HUES6 (cell line): ENCODE data around the gene VAV2.

Experiments
- H3K27ac ChIP-seq: 2 replicates; pipeline ENCODE4 v1.7.0; 2013; ENCODE audit warnings: low read depth, mild to moderate bottlenecking, low read length, inconsistent platforms
- H3K27me3 ChIP-seq: 2 replicates; pipeline ENCODE4 v1.6.1; 2013; ENCODE audit warnings: low read length; ENCODE audit not compliant: control insufficient read depth, insufficient read depth
- H3K36me3 ChIP-seq: 2 replicates; pipeline ENCODE4 v1.6.1; 2013; ENCODE audit warnings: low read length; ENCODE audit not compliant: control insufficient read depth, insufficient read depth
- H3K4me1 ChIP-seq: 2 replicates; pipeline ENCODE4 v1.6.1; 2013; ENCODE audit warnings: low read length; ENCODE audit not compliant: control insufficient read depth, insufficient read depth
- H3K4me3 ChIP-seq: 2 replicates; pipeline ENCODE4 v1.5.1; 2013; ENCODE audit warnings: low read depth, low read length
- H3K9ac ChIP-seq: one replicate; pipeline ENCODE4 v1.6.1; 2013; ENCODE audit warnings: mild to moderate bottlenecking, low read length
- H3K9me3 ChIP-seq: 2 replicates; pipeline ENCODE4 v1.6.1; 2013; ENCODE audit warnings: low read depth, low read length; ENCODE audit not compliant: control insufficient read depth, insufficient read depth

VAV2 gene

DNA sequence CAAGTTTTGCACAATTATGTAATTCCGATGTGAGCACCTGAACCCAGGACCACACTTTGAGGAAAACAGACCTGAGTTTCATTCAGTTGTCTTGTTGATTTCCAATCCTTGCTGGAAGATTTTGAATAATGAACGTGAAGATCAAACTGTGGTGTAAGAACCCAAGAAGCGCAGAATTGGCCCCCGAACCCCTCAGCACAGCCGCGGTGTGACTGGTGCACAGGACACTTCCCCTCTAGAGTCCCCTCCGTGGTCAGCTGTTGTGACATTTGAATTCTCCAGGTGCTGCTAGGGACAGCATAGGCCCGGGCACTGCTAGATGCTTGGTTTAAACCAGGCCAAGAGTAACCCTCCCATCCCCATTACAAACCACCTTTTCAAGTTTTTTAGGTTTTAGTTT lies 34.9 kb upstream of the VAV2 start:
- Histone ChIP-seq H3K36me3 (peaks cover 28% of the 10 kb centered on the region), H3K27me3 (no peaks in the 10 kb centered on the region), H3K4me3 (no peak overlapping the region), H3K9ac (no peak overlapping the region), H3K4me1 (peaks cover 7% of the 10 kb centered on the region; the same call in 1 of the 2 replicates), H3K9me3 (no peaks in the 10 kb centered on the region), H3K27ac (no peak overlapping the region)

DNA sequence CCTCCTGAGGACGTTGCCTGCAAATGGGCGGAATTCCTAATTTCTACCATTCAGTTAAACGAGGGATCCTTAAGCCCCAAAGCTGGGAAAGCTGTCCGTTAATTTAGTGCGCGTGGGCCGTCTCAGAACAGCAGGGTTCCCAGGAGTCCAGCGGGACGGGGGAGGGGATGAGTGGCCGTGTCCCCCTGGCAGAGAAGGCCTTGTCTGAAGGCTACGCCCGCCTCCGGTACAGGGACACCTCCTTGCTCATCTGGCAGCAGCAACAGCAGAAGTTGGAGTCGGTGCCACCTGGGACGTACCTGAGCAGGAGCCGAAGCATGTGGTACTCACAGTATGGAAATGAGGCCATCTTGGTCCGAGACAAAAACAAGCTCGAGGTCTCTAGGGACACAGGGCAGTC lies 34.5 kb upstream of the VAV2 start:
- Histone ChIP-seq H3K4me3 (peak overlapping the region; percentile 97), H3K4me1 (peaks cover 7% of the 10 kb centered on the region; the same call in 1 of the 2 replicates), H3K9me3 (no peaks in the 10 kb centered on the region), H3K9ac (no peak overlapping the region), H3K36me3 (peaks cover 24% of the 10 kb centered on the region), H3K27me3 (no peaks in the 10 kb centered on the region), H3K27ac (no peak overlapping the region)

DNA sequence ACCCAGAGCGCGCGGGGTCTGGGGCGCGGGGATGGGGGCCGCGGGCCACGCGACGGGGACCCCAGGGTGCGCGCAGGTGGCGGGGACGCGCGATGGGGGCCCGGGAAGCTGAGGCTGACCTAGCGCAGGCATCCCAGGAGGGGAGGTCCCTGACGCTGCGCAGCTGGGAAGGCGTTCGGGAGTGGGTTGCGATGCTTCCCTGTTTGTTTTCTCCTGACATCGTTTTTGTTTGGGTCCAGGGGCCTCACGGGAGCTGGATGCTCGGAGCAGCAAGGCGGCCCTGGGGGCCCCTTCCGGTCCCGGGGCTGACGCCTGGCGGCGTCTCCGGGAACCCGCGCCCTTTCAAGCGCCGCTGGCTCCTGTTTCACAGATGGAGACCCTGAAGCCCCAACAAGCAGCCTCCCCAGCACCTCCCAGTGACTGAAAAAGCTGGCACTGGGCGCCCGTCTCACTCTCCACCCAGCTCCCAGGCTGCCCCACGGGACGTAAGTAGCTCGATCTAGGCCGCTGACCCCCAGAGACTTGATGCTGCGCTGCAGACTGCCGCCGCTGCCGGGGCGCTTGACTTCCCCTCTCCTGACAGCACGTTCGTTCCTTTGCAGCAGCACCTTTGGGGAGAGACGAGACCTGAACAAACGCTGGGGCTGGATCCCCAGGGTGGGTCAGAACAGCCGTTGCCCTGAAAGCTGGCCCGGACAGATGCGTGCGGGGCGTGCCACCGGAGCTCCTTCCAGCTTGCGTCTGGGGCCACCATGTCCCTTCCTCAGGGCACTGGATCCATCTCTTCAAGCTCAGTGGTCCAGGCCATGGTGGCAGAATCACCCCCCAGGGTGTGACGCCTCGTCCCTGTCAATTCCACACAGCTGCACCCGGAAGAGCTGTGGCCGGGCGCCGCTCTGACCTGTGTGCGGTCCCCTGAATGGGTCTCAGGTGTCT lies 33.8 kb upstream of the VAV2 start:
- H3K27ac ChIP-seq, result no peak overlapping the region
- peak overlapping the region; percentile 97 for H3K4me3 ChIP-seq
- peak overlapping the region; percentile 49 for H3K9ac ChIP-seq
- no peaks in the 10 kb centered on the region for H3K9me3 ChIP-seq
- H3K4me1 ChIP-seq, result peaks cover 7% of the 10 kb centered on the region; the same call in 1 of the 2 replicates
- no peaks in the 10 kb centered on the region for H3K27me3 ChIP-seq
- peaks cover 18% of the 10 kb centered on the region for H3K36me3 ChIP-seq

DNA sequence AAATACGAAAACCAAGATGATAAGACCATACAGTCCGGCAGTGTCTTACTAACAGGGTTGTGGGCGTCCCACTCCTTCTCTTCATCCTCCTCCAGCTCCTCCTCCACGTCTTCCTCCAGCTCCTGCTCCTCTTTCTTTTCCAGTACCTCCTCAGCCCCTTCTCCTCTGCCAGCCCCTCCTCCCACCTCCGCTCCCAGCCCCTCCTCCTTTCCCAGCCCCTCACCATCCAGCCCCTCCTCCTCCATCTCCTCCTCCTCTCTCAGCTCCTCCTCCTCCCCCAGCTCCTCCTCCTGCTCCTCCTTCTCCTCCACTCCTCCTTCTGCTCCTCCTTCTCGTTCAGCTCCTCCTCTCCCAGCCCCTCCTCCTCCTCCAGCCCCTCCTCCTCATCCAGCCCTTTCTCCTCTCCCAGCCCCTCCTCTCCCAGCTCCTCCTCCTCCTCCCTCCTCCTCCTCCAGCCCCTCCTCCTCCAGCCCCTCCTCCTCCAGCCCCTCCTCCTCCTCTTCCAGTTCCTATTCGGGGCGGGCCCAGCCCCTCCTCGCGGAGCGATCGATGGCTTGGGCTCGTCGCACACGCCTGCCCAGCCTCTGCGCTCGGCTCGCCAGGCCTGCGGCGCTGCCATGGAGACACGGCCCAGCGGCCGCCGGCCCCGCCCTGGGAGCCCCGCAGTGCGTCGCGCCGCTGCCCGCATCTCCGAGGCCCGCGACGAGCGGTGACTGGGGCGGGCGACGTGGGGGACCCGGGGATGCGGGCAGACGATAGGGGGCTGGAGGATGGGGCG lies 32.9 kb upstream of the VAV2 start, which contains the start of gene BRD3OS:
TSS of gene BRD3OS (plus strand) at position 654 of the 778 bp plus-strand sequence. CDS start 1,267 bp downstream, outside the sequence.
- no peaks in the 10 kb centered on the region for H3K27me3 ChIP-seq
- no peak within 1 kb of the TSS for H3K27ac ChIP-seq
- H3K4me3 ChIP-seq, result peak within 1 kb of the TSS; percentile 97
- no peaks in the 10 kb centered on the region for H3K9me3 ChIP-seq
- peak within 1 kb of the TSS; percentile 49 for H3K9ac ChIP-seq
- H3K36me3 ChIP-seq, result peaks cover 13% of the 10 kb centered on the region
- peaks cover 7% of the 10 kb centered on the region; the same call in 1 of the 2 replicates for H3K4me1 ChIP-seq

DNA sequence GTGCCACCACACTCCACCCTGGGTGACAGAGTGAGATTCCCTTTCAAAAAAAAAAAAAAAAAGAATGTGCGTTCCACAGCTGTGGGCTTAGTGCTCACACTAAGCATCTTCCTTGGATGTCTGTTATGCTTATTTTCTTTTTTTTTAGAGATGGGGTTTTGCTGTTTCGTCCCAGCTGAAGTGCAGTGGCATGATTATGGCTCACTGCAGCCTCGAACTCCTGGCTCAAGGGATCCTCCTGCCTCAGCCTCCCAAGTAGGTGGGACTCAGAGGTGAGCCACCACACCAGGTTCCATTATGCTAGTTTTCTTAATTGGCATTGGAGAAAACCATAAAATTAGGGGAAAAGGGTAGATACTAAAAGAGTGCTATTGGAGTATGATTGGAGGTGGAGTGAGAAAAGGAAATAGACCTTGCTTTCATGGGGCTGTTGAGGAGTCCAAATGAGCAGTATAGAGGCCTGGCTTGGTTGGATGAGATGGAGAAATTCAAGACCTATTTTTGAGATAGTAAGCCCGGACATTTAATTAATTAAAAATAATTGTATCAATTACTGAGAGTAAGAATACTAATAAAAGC lies 32.2 kb upstream of the VAV2 start:
- H3K9me3 ChIP-seq, result 0 out of 2 replicates have a peak, but pooled peaks cover under 1% of the 10 kb centered on the region
- H3K27me3 ChIP-seq, result no peaks in the 10 kb centered on the region
- peak overlapping the region; percentile 11 for H3K4me3 ChIP-seq
- no peak overlapping the region for H3K9ac ChIP-seq
- peaks cover 13% of the 10 kb centered on the region for H3K36me3 ChIP-seq
- H3K27ac ChIP-seq, result no peak overlapping the region
- peaks cover 7% of the 10 kb centered on the region; the same call in 1 of the 2 replicates for H3K4me1 ChIP-seq

DNA sequence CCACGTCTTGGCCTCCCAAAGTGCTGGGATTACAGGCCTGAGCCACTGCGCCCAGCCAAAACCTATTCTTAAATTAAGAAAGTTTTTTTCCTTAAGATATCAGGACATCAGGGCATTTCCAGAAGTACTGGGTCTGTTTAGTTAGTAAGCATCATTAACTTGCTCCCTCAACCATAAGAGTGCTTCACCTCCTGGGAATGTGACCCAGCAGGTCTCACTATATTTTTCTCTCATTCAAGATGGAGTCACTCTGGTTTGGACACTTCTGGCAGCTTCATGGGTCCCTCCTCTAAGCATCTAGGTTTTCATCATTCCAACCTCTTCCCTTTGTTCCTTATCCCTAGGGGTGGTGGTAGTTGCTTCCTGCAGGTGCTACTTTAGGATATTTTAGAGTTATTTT lies 22.8 kb upstream of the VAV2 start:
- Histone ChIP-seq H3K27ac (no peak overlapping the region), H3K36me3 (no peaks in the 10 kb centered on the region), H3K9ac (no peak overlapping the region), H3K4me3 (no peak overlapping the region), H3K27me3 (no peaks in the 10 kb centered on the region), H3K4me1 (no peaks in the 10 kb centered on the region), H3K9me3 (peaks cover 42% of the 10 kb centered on the region)

DNA sequence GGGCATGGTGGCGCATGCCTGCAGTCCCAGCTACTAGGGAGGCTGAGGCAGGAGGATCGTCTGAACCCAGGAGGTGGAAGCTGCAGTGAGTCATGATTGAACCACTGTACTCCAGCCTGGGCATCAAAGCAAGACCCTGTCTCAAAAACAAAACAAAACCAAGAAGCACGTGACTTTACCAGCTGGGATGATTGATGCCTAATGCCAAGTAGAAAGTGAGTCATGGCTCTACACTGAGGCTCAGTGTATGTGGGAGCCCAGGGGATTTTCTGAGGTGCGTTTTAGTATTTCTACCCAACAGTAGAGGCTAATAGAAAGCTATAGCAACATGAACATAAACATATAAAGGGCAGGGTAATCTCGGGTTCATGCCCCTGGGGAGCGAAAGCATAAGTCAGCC lies 19.3 kb upstream of the VAV2 start:
- no peaks in the 10 kb centered on the region for H3K27me3 ChIP-seq

DNA sequence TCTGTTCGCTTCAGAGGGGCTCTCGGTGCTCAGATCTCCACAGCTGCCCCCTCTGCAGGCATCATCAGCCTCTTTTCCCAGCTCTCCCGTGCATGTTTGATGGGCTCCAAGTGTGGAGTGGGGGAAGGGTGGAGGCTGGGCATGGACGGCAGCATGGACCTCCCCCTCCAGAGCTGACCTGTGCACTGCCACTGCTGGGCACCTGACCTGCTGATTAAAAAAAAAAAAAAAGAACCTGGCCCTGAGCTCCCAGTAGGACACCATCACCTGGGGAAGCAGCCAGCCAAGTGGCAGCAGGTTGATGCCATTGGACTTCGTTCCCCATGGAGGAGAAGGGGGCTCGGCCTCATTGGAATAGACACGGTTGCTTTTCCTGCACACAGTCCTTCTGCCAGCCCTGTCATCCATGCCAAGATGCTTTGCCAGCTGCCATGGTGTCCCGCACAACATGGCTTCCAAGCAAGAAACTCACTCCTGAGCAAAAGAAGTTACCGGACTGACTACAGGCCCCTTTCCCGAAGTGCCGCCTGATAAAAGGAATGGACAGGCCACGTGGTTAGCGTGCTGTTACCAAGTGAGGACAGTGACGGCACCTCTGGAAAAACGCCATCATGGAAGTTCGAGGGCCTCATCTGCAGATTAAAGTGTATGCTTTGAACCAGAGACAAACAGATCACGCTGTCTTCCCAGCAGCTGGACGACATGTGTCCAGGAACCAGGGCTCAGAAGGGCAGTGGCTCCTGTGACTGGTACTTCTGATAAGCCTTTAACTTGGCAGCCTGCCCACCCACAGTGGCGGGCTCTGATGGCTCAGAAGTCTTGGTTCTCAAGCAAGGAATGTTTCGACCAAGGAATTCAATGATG lies 18.4 kb upstream of the VAV2 start:
- H3K27me3 ChIP-seq, result no peaks in the 10 kb centered on the region
- peaks cover 38% of the 10 kb centered on the region for H3K9me3 ChIP-seq
- H3K4me3 ChIP-seq, result no peak overlapping the region
- no peak overlapping the region for H3K27ac ChIP-seq
- H3K4me1 ChIP-seq, result no peaks in the 10 kb centered on the region
- no peaks in the 10 kb centered on the region for H3K36me3 ChIP-seq
- H3K9ac ChIP-seq, result no peak overlapping the region

More for the DNA sequence above, 19.3 kb upstream of the VAV2 start:
- H3K4me3 ChIP-seq, result no peak overlapping the region
- H3K9ac ChIP-seq, result no peak overlapping the region
- H3K9me3 ChIP-seq, result peaks cover 41% of the 10 kb centered on the region
- no peaks in the 10 kb centered on the region for H3K4me1 ChIP-seq
- no peak overlapping the region for H3K27ac ChIP-seq
- H3K36me3 ChIP-seq, result no peaks in the 10 kb centered on the region

DNA sequence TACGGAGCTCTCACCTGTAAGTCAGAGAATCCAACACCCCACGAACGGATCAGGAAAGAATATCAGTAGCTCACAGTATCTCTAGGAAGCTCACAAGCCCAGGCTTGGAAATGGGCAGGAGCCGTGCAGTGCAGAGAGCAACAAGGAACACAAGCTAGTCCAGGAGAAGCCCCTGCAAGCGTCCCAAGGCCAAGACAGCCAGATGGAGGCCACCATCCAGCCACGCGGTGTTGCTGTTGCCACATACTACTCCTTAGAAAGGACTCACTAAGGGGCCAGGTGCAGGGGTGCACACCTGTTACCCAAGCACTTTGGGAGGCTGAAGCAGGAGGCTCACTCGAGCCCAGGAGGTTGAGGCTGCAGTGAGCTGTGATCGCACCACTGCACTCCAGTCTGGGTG lies 15.4 kb upstream of the VAV2 start:
- no peaks in the 10 kb centered on the region for H3K36me3 ChIP-seq

DNA sequence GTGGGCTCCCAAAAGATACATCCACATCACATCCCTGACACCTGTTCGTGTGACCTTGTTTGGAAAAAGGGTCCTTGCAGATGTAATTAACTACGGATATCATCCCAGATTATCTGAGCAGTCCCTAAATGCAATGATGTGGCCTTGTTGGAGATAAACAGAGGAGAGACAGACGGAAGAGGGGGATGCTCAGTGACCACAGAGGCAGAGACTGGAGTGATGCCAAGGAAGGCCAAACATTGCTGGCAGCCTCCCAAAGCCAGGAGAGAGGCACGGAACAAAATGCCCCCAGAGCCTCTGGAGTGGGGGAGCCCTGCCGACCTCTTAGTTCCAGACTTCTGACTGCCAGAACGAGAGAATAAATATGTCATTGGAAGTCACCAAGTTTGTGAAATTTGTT lies 15.0 kb upstream of the VAV2 start:
- Histone ChIP-seq H3K4me1 (no peaks in the 10 kb centered on the region), H3K27ac (no peak overlapping the region), H3K4me3 (no peak overlapping the region)

More for the DNA sequence above, 15.4 kb upstream of the VAV2 start:
- Histone ChIP-seq H3K27ac (no peak overlapping the region), H3K9me3 (peaks cover 25% of the 10 kb centered on the region), H3K4me1 (no peaks in the 10 kb centered on the region), H3K4me3 (no peak overlapping the region), H3K27me3 (no peaks in the 10 kb centered on the region), H3K9ac (no peak overlapping the region)

More for the DNA sequence above, 15.0 kb upstream of the VAV2 start:
- no peaks in the 10 kb centered on the region for H3K36me3 ChIP-seq
- no peak overlapping the region for H3K9ac ChIP-seq
- no peaks in the 10 kb centered on the region for H3K27me3 ChIP-seq
- peaks cover 25% of the 10 kb centered on the region for H3K9me3 ChIP-seq
